Choroid plexus epithelial cell (primary cell): Measurements from ENCODE around the gene OPN1MW.
"Not testable (repeated sequence)": the region's sequence is repeated elsewhere in the genome, so short reads cannot be mapped to it uniquely, and the experiment has no call there.

ENCODE experiments used
- DNase-seq: peaks from one replicate; pipeline ENCODE4 v3.0.0-alpha.2; 2010; ENCODE audit warnings: low read depth
- H3K4me3 ChIP-seq: 2 replicates; pipeline ENCODE4 v1.5.1; 2011; ENCODE audit warnings: low read depth, mild to moderate bottlenecking, control low read depth, low read length, moderate library complexity
- TF ChIP-seq, protein P1 (sequence below): conservative IDR thresholded peaks from 2 replicates; pipeline ENCODE4 v1.5.1; 2011; ENCODE audit warnings: low read depth, mild to moderate bottlenecking, control low read depth, inconsistent platforms, low read length, moderate library complexity

Gene OPN1MW

DNA sequence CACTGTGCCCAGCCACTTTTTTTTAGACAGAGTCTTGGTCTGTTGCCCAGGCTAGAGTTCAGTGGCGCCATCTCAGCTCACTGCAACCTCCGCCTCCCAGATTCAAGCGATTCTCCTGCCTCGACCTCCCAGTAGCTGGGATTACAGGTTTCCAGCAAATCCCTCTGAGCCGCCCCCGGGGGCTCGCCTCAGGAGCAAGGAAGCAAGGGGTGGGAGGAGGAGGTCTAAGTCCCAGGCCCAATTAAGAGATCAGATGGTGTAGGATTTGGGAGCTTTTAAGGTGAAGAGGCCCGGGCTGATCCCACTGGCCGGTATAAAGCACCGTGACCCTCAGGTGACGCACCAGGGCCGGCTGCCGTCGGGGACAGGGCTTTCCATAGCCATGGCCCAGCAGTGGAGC lies at the start of gene OPN1MW:
Gene OPN1MW, plus strand, starts transcription at position 301 of the 400 bp plus-strand sequence. Its CDS starts 82 bp downstream, at position 383.
- DNase-seq, H3K4me3 ChIP-seq: not testable (repeated sequence)

DNA sequence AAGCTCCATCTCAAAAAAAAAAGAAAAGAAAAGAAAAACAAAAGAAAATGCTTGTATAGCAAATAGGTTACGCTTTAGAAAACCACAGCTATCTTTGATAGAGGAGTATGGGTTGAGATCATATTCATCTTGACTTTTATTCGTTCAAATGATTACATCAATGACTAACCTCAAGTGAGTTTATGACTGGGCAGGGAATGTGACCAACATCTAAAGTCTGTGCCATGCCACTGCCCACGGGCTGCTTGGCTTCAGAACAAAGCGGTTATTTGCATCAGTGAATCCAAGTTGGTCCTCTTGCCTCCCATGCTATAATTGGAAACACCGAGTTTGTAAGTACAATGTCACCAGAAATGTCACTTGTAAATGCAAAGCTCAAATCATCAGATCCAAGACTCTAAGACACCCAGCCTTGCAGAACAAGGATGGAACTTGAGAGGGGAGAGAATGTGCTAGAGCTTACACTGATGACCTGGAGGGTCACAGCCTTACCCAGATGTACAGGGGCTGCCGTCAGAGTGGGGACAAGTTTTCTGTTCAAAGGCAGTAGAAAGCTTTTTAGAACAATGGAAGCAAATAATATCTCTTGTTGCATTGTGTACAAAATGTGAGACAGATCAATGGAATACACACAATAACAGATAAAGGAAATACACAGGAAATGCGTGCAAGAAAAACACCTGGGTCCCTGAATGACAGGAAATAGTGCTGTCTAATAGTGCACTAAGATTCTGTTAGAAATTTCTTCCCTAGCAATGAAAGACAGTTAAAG lies 46.8 kb upstream of the OPN1MW start:
- DNase-seq: no peak
- H3K4me3 ChIP-seq: no peak overlapping the region
- TF ChIP-seq, protein P1, sequence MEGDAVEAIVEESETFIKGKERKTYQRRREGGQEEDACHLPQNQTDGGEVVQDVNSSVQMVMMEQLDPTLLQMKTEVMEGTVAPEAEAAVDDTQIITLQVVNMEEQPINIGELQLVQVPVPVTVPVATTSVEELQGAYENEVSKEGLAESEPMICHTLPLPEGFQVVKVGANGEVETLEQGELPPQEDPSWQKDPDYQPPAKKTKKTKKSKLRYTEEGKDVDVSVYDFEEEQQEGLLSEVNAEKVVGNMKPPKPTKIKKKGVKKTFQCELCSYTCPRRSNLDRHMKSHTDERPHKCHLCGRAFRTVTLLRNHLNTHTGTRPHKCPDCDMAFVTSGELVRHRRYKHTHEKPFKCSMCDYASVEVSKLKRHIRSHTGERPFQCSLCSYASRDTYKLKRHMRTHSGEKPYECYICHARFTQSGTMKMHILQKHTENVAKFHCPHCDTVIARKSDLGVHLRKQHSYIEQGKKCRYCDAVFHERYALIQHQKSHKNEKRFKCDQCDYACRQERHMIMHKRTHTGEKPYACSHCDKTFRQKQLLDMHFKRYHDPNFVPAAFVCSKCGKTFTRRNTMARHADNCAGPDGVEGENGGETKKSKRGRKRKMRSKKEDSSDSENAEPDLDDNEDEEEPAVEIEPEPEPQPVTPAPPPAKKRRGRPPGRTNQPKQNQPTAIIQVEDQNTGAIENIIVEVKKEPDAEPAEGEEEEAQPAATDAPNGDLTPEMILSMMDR: no peak

DNA sequence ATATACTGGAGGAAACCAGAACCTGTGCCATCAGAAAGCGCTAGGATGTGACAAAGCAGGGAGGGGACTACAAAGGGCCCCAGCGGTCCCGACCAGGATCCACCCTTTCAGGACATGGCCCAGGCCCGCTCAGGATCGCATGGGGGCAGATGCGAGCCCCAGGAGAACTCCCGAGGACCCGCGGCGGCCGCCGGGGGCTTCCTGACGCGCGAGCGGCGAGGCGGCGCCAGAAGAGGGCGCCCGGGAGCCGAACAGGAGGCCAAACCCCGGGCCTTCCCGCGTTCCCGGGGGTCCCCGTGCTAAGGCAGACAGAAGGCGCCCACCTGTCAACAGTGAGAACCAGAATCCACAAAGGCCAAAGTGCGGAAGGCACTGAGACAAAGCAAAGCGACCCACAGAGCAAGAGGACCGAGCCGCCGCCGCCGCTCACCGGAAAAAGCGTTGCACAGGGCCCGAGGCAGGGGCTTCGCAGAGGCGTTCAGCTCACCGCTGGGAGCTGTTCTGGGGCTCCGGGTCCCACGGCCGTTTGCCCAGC lies 45.7 kb upstream of the OPN1MW start:
- DNase-seq: peak; percentile 36
- peak overlapping the region; percentile 44 for H3K4me3 ChIP-seq

DNA sequence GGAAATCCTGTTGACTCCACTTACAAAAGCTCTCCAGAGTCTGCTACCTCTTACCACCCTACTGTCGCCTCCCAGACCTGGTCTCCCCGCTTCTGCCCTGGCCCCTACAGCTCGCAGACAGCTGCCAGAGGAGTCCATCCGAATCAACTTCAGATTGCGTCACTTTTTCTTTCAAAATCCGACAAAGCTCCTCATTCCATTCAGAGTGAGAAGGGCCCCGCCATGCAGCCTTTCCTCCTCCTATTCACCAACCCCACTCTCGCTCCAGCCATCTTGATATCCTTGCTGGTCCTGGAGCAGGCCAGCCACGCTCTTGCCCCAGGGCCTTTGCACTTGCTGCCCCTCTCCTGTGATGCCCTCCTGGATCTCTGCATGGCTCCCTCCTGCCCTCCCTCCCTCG lies 43.5 kb upstream of the OPN1MW start:
- no peak for DNase-seq
- no peak overlapping the region for H3K4me3 ChIP-seq
- TF ChIP-seq, protein P1: no peak

More for the DNA sequence above, 45.7 kb upstream of the OPN1MW start:
- TF ChIP-seq, protein P1: peak; percentile 60

DNA sequence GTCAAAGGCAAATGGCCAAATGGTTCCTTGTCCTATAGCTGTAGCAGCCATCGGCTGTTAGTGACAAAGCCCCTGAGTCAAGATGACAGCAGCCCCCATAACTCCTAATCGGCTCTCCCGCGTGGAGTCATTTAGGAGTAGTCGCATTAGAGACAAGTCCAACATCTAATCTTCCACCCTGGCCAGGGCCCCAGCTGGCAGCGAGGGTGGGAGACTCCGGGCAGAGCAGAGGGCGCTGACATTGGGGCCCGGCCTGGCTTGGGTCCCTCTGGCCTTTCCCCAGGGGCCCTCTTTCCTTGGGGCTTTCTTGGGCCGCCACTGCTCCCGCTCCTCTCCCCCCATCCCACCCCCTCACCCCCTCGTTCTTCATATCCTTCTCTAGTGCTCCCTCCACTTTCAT lies 42.2 kb upstream of the OPN1MW start:
- no peak for DNase-seq
- TF ChIP-seq, protein P1: no peak
- H3K4me3 ChIP-seq: no peak overlapping the region

DNA sequence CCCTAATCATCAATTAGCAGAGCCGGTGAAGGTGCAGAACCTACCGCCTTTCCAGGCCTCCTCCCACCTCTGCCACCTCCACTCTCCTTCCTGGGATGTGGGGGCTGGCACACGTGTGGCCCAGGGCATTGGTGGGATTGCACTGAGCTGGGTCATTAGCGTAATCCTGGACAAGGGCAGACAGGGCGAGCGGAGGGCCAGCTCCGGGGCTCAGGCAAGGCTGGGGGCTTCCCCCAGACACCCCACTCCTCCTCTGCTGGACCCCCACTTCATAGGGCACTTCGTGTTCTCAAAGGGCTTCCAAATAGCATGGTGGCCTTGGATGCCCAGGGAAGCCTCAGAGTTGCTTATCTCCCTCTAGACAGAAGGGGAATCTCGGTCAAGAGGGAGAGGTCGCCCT lies 41.7 kb upstream of the OPN1MW start:
- TF ChIP-seq, protein P1: no peak
- DNase-seq: no peak
- no peak overlapping the region for H3K4me3 ChIP-seq

DNA sequence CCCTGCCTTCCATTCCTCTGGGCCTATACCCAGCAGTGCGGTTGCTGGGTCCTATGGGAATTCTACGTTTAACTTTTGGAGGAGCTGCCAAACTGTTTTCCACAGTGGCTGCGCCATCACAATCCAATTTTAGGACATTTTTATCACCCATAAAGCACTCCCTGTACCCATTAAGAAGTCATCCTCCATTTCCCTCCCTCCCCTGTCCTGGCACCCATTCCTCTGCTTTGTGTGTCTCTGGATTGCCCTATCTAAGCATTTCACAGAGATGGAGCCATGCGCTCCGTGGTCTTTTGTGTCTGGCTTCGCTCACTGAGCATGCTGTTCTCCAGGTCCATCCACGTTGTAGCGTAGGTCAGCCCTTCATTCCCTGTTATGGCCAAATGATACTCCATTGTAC lies 40.0 kb upstream of the OPN1MW start:
- no peak for DNase-seq
- TF ChIP-seq, protein P1: no peak

More for the DNA sequence above, 40.0 kb upstream of the OPN1MW start:
- no peak overlapping the region for H3K4me3 ChIP-seq
